Breast epithelium (tissue), 3 donors: ENCODE results near the gene PNPLA7.

ENCODE experiments used
- POLR2A ChIP-seq: fragments of 450-650 bp; IDR thresholded peaks from one replicate; pipeline ENCODE4 v1.6.1; 2016; ENCODE audit warnings: antibody characterized with exemption, mild to moderate bottlenecking, moderate library complexity
- POLR2AphosphoS5 ChIP-seq, 3 donors: sonication (generic); formaldehyde crosslinking; IDR thresholded peaks; one replicate each; pipeline ENCODE4 v1.6.1; 2017; ENCODE audit warnings: antibody characterized with exemption in 3 of 3
- TF ChIP-seq, protein P1 (sequence below), 3 donors: fragments of 450-650 bp; IDR thresholded peaks; one replicate each; pipeline ENCODE4 v1.5.1; 2016 to 2017; ENCODE audit warnings: antibody characterized with exemption in 3 of 3, mild to moderate bottlenecking in 3 of 3, moderate library complexity in 3 of 3

- TF ChIP-seq, protein P1, sequence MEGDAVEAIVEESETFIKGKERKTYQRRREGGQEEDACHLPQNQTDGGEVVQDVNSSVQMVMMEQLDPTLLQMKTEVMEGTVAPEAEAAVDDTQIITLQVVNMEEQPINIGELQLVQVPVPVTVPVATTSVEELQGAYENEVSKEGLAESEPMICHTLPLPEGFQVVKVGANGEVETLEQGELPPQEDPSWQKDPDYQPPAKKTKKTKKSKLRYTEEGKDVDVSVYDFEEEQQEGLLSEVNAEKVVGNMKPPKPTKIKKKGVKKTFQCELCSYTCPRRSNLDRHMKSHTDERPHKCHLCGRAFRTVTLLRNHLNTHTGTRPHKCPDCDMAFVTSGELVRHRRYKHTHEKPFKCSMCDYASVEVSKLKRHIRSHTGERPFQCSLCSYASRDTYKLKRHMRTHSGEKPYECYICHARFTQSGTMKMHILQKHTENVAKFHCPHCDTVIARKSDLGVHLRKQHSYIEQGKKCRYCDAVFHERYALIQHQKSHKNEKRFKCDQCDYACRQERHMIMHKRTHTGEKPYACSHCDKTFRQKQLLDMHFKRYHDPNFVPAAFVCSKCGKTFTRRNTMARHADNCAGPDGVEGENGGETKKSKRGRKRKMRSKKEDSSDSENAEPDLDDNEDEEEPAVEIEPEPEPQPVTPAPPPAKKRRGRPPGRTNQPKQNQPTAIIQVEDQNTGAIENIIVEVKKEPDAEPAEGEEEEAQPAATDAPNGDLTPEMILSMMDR (IDR thresholded peaks at IDR 0.05): no peak
- TF ChIP-seq POLR2A (no peak), POLR2AphosphoS5 (IDR thresholded peaks at IDR 0.05) (no peak)
Observed at GRCh38 chr9:137498720-137499150, 51.5 kb downstream of the PNPLA7 start.
